Activated CD4-positive, alpha-beta T cell treated with anti-CD3 and anti-CD28 coated beads, Interleukin-2, amount 10 ng/mL, durations not matched to agents 24 days and 14 days (primary cell): Measurements from ENCODE around the gene THNSL1. TPM values are rescaled to one million over a fixed set of nuclear protein-coding genes. Genes with fewer than 3 reads are reported as not detected.

Experiments used
- DNase-seq: peaks from one replicate; pipeline ENCODE4 v3.0.0; 2022
- H3K27ac Mint-ChIP-seq: one replicate; pipeline ENCODE4 v1.8.0; 2022; ENCODE audit warnings: mild to moderate bottlenecking, mixed read lengths
- H3K27me3 Mint-ChIP-seq: one replicate; pipeline ENCODE4 v1.8.0; 2022; ENCODE audit warnings: mixed read lengths
- H3K36me3 Mint-ChIP-seq: one replicate; pipeline ENCODE4 v1.8.0; 2022; ENCODE audit warnings: low read depth, mild to moderate bottlenecking, mixed read lengths
- H3K4me1 Mint-ChIP-seq: one replicate; pipeline ENCODE4 v1.8.0; 2021; ENCODE audit warnings: mixed read lengths
- H3K4me3 Mint-ChIP-seq: one replicate; pipeline ENCODE4 v1.8.0; 2022; ENCODE audit warnings: mild to moderate bottlenecking, moderate library complexity, mixed read lengths
- H3K9me3 Mint-ChIP-seq: one replicate; pipeline ENCODE4 v1.8.0; 2021; ENCODE audit warnings: mixed read lengths
- intact Hi-C: fragments of 100-400 bp; cut with micrococcal nuclease; formaldehyde crosslinking; loops from one replicate; pipeline ENCODE4 v1.15.1; 2023
- total RNA-seq: library from RNA; stranded (reverse); gene quantifications from 2 replicates; pipeline ENCODE4 v1.2.3, GENCODE V29; 2022

Gene THNSL1
- total RNA-seq, 1 donor from 2014 or later = 3.6 TPM

DNA sequence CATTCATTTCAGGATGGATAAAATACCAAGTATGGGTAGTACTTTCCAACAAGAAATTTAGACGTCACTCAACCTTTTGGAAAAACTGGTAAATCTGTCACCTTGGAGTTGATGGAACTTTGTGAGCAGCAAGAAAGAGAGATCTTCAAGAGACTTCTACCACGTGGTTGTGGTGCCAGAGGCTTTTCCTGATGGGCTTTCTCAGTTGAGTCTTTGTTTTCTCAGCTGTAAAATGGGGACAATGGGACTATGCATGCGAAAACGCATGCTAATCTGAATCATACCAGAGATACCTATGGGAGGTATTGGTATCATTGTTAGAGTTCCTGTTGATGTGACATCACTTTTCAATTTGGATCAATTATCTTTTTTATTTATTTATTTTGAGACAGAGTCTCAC lies 59.4 kb downstream of the THNSL1 start:
- no peak overlapping the region for H3K4me3 Mint-ChIP-seq
- H3K36me3 Mint-ChIP-seq = no peaks in the 10 kb centered on the region

More for the DNA sequence above, 59.4 kb downstream of the THNSL1 start:
- Mint-ChIP-seq H3K9me3 (no peaks in the 10 kb centered on the region), H3K4me1 (peaks cover 8% of the 10 kb centered on the region), H3K27me3 (peaks cover 16% of the 10 kb centered on the region), H3K27ac (no peak overlapping the region)
- intact Hi-C loops = no loop called here
- DNase-seq = no peak

Other genes starting within 250 kb of the THNSL1 start
- 0.21 and 0.50 TPM in 2 replicates for gene PRTFDC1, start 64.0 kb upstream of the THNSL1 start, total RNA-seq
- not detected in 2 replicates for gene ENKUR, start 454 bp upstream of the THNSL1 start, total RNA-seq
- not detected in 2 replicates for gene GPR158, start 158.4 kb downstream of the THNSL1 start, total RNA-seq